ENCODE results near the gene LEMD1.
"Not testable (repeated sequence)": the region's sequence is repeated elsewhere in the genome, so short reads cannot be mapped to it uniquely, and the experiment has no call there.

Gene LEMD1

DNA sequence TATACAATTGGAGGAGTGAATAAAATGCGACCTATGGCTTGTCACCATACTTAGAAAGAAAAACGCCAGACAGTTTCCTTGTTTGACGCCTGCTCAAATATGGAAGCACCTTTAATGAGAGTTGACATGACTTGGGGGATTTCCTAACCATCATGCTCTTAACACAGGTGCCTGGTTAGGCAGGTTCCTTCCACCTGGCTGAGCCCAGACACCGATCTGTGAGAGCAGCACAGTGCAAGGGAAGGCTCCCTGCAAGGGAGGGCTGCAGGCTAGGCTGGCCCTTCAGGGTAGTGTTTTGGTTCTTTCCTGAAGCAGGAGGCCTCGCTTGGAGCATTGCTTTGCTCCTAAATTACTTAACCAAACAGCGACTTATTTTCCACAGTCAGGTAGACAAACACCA lies 40.6 kb downstream of the LEMD1 start:
- no peak for DNase-seq (ENCODE audit: low read depth in 2 of 2)

- DNase-seq (ENCODE audit: low read depth in 2 of 2): no peak
Measured at GRCh38 chr1:205380882-205381281, 41.0 kb downstream of the LEMD1 start.

- DNase-seq (ENCODE audit: low read depth in 2 of 2): no peak
Measured at GRCh38 chr1:205379056-205379455, 42.8 kb downstream of the LEMD1 start.

DNA sequence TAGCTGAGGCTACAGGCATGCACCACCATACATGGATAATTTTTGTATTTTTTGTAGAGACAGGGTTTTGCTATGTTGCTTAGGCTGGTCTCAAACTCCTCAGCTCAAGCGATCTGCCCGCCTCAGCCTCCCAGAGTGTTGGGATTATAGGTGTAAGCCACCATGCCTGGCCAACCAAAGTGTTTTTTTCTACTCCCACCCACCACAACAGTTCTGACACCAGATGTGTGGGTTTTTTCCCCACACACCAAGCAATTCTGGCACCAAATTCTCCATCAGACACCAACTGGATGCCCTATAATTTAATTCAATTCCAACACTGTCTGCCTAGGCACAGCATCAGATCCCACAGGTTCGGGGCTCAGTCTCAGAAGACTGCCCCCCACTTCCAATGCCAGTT lies 44.5 kb downstream of the LEMD1 start:
- DNase-seq (ENCODE audit: low read depth in 2 of 2): no peak

DNA sequence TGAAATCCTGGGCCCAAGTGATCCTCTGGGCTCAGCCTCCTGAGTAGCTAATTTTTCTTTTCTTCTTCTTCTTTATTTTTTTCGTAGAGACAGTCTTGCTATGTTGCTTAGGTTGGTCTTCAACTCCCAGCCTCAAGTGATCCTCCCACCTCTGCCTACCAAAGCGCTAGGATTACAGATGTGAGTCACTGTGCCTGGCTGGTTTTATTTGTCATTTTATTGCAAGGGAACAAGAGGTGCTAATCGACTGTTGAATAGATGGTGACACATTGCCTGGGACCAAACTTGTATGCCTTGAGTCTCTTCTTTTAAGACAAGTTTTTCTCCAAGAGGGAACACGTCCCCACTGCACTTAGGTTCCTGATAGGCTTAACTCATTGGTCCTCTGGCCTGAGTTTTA lies 45.1 kb downstream of the LEMD1 start:
- DNase-seq (ENCODE audit: low read depth in 2 of 2): no peak

GRCh38 chr1:205375835-205376545 lies 45.9 kb downstream of the LEMD1 start:
- DNase-seq (ENCODE audit: low read depth in 2 of 2): no peak

GRCh38 chr1:205374210-205375078 lies 47.4 kb downstream of the LEMD1 start:
- no peak for DNase-seq (ENCODE audit: low read depth in 2 of 2)

DNA sequence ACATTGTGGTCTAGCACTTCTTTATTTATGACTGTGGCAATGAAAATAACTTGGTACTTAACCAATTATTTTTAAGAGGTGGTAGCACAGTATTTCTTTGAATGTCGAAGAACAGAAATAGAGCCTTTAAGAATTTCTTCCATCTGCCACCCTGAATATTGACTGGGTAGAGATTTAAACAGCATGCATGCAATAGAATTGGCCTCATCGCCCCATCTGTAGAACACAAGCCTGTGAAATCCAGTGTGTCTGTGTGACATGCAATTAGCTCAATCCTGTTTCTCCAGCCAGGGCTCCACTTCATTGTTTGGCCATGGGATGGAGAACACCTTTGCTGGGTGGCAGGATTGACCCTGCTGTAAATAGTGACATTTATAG lies 48.1 kb downstream of the LEMD1 start:
- DNase-seq (ENCODE audit: low read depth in 2 of 2): no peak

DNA sequence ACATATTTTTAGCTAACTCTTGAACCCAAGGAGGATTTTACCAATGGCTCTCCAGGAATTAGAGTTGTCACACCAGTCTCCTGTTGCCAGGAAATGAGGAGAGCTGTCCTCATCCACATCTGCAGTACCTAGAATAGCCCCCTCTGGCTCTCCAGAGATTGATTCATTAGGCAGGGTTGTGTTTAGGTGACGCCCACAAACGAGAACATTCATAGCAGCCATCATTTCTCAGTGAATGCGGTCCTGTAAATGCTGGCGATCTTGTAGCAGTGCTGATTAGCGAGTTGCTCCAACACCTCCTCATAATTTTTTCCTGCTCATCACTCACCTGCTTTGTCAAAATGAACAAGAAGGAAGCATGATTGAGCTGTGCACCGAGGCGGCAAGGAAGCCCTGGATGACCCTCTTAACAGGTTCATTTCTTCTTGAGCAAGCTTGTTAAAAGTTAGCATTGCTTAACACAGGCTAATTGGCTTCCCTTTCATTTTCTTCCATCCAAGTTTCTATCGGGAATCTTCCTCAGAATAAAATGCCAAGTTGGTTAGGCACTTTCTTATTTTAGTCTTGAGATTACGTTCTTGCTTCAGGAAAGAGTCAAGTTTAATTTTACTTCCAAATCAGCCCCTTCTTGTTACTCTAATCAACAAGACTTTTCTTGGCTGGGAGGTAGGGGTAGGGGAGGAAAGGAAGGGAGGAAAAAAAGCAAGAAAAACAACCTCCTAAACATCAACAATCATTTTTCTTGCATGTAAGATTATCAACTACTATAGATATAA lies 48.6 kb downstream of the LEMD1 start:
- DNase-seq (ENCODE audit: low read depth in 2 of 2): no peak

- no peak for DNase-seq (ENCODE audit: low read depth in 2 of 2)
Measured at GRCh38 chr1:205371871-205372660, 49.8 kb downstream of the LEMD1 start.

- DNase-seq (ENCODE audit: low read depth in 2 of 2): no peak
Measured at GRCh38 chr1:205370780-205371179, 51.1 kb downstream of the LEMD1 start.

- DNase-seq (ENCODE audit: low read depth in 2 of 2): no peak
Measured at GRCh38 chr1:205369701-205370123, 52.1 kb downstream of the LEMD1 start.

DNA sequence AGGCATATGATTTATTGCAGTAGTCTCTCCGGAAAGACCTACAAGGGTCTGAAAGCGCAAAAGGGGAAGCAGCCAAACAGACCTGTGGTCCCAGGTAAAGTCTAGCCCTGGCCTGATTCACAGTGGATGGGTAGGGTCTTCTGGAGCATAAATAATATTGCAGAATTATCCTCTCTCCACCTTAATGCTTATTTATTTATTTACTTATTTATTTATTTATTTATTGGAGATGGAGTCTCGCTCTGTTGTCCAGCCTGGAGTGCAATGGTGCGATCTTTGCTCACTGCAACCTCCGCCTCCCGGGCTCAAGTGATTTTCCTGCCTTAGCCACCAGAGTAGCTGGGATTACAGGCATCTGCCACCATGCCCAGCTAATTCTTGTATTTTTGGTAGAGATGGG lies 53.4 kb downstream of the LEMD1 start:
- DNase-seq (ENCODE audit: low read depth in 2 of 2): no peak

DNA sequence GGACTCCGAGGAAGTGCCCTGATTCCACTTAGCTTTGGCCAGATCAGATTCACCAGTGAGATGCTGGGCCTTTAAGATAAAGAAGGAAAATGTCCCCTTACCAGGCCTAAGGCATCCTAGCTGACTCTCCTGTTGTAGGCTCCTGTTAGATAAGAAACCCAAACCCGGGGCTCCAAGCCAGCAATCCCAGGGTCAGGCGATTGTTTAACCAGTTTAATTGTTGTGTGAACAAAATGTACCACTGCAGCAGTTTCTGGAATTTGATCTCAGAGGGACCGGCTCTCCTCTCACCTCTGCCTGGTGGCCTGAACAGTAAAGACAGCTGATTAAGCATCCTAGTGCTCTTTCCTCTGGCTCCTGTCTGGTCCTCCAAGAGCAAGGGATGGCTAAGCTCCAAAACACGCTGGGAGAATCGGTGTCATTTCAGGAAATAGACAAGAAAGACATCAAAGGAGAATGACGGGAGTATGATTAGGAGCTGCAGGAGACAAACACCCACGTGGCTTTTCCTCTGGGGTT lies 55.9 kb downstream of the LEMD1 start:
- DNase-seq (ENCODE audit: low read depth in 2 of 2): no peak

DNA sequence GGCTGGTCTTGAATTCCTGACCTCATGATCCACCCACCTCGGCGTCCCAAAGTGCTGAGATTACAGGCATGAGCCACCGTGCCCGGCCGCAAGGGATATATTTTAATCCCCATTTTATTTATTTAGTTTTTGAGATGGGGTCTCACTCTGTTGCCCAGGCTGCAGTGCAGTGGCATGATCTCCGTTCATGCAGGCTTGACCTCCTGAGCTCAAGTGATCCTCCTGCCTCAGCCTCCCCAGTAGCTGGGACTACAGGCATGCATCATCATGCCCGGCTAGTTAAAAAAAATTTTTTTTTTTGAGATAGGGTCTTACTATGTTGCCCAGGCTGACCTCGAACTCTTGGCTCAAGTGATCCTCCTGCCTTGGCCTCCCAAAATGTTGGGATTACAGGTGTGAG lies 56.8 kb downstream of the LEMD1 start:
- DNase-seq (ENCODE audit: low read depth in 2 of 2): not testable (repeated sequence)

DNA sequence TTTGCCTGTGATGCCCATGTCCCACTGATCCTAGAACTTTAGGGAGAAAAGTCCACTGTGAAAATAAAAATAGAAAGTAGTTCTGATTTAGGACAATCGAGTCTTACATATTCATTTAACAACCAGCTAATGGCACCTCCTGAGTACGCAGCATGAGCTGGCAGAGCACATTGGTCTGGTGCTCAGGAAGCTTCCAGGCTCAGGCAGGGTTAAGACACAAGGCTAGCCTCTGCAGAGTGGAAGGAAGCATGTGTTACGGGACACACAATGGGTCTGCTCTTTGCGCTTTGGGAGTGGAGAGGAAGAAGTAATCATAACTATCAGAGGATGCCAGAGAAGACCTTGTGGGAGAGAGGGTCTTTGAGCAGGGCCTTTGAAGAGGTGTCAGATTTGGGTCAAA lies 61.0 kb downstream of the LEMD1 start:
- DNase-seq (ENCODE audit: low read depth in 2 of 2): no peak

- no peak for DNase-seq (ENCODE audit: low read depth in 2 of 2)
Measured at GRCh38 chr1:205359771-205360565, 61.9 kb downstream of the LEMD1 start.

GRCh38 chr1:205358579-205358978 lies 63.3 kb downstream of the LEMD1 start:
- DNase-seq (ENCODE audit: low read depth in 2 of 2): no peak

GRCh38 chr1:205357567-205357966 lies 64.3 kb downstream of the LEMD1 start:
- no peak for DNase-seq (ENCODE audit: low read depth in 2 of 2)

- no peak for DNase-seq (ENCODE audit: low read depth in 2 of 2)
Measured at GRCh38 chr1:205356440-205357139, 65.3 kb downstream of the LEMD1 start, which contains the start of gene KLHDC8A. Gene KLHDC8A (minus strand): TSS chr1:205356922. CDS start chr1:205343604, 13,318 bp downstream.
